ENCODE measurements around the gene GLE1. TPM values are rescaled to one million over a fixed set of nuclear protein-coding genes. Genes with fewer than 3 reads are reported as not detected.

Gene GLE1
- total RNA-seq, 1 donor, result 19.2 TPM

DNA sequence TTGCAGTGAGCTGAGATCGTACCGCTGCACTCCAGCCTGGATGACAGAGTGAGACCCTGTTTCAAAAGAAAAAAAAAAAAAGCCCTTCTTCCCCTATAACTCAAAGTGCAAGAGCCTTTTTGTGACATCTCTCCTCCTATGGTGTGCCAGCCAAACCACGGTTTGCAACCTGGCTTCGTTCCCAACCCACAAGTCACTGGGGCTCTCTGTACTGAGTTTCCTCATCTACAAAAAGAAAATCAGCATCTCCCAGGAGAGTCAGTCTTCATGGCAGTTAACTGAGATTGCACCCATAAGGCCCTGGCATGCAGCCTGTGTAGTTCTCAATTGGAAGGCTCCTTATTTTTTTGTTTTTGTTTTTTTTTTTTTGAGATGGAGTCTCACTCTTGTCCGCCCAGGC lies 34.0 kb upstream of the GLE1 start:
- Histone ChIP-seq H3K4me1 (ENCODE audit: insufficient read depth, low read length) (peaks cover 6% of the 10 kb centered on the region), H4K20me1 (ENCODE audit: insufficient read depth, low read length) (peaks cover 8% of the 10 kb centered on the region), H3K4me2 (ENCODE audit: insufficient read depth, low read length) (peak overlapping the region; percentile 20), H3K27ac (ENCODE audit: low read depth, low read length) (no peak overlapping the region), H3K79me2 (ENCODE audit: insufficient read depth, low read length) (no peaks in the 10 kb centered on the region), H3K27me3 (ENCODE audit: insufficient read depth, low read length) (no peaks in the 10 kb centered on the region), H2AFZ (ENCODE audit: low read length) (no peak overlapping the region), H3K9me3 (ENCODE audit: low read depth, low read length) (no peaks in the 10 kb centered on the region), H3K36me3 (ENCODE audit: insufficient read depth, low read length) (peaks cover 22% of the 10 kb centered on the region), H3K4me3 (ENCODE audit: insufficient read depth, low read length) (no peak overlapping the region)
- TF ChIP-seq, protein P1, sequence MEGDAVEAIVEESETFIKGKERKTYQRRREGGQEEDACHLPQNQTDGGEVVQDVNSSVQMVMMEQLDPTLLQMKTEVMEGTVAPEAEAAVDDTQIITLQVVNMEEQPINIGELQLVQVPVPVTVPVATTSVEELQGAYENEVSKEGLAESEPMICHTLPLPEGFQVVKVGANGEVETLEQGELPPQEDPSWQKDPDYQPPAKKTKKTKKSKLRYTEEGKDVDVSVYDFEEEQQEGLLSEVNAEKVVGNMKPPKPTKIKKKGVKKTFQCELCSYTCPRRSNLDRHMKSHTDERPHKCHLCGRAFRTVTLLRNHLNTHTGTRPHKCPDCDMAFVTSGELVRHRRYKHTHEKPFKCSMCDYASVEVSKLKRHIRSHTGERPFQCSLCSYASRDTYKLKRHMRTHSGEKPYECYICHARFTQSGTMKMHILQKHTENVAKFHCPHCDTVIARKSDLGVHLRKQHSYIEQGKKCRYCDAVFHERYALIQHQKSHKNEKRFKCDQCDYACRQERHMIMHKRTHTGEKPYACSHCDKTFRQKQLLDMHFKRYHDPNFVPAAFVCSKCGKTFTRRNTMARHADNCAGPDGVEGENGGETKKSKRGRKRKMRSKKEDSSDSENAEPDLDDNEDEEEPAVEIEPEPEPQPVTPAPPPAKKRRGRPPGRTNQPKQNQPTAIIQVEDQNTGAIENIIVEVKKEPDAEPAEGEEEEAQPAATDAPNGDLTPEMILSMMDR (IDR thresholded peaks at IDR 0.05; ENCODE audit: extremely low read depth, low read depth, low read length), result no peak
- peak; percentile 88 for DNase-seq (ENCODE audit: insufficient read length, low spot score, missing footprints)

DNA sequence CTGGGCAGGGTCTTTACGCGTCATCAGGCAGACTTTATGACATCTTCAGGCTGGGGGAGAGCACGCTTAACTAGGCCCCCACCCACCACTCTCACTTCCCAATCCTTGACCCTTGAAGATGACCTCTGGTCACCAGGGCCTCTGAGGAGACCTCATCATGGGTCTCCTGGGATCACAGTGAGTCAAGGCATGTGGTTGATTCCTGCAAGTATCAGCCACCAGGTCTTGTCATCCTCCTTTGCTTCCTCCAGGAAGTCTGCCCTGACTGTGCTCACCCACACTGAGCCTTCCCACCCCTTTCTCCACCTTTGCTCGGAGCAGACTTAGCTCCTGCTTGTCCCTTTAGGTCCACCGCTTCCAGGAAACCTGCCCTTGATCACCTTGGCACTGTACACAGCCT lies 31.4 kb upstream of the GLE1 start:
- peaks cover 8% of the 10 kb centered on the region for H4K20me1 ChIP-seq (ENCODE audit: insufficient read depth, low read length)
- no peak overlapping the region for H2AFZ ChIP-seq (ENCODE audit: low read length)
- no peaks in the 10 kb centered on the region for H3K79me2 ChIP-seq (ENCODE audit: insufficient read depth, low read length)
- TF ChIP-seq, protein P1 (IDR thresholded peaks at IDR 0.05; ENCODE audit: extremely low read depth, low read depth, low read length), result no peak
- no peak overlapping the region for H3K4me3 ChIP-seq (ENCODE audit: insufficient read depth, low read length)
- H3K9me3 ChIP-seq (ENCODE audit: low read depth, low read length), result no peaks in the 10 kb centered on the region
- DNase-seq (ENCODE audit: insufficient read length, low spot score, missing footprints), result no peak
- no peak overlapping the region for H3K27ac ChIP-seq (ENCODE audit: low read depth, low read length)
- peaks cover 25% of the 10 kb centered on the region for H3K36me3 ChIP-seq (ENCODE audit: insufficient read depth, low read length)
- H3K27me3 ChIP-seq (ENCODE audit: insufficient read depth, low read length), result no peaks in the 10 kb centered on the region
- peaks cover 6% of the 10 kb centered on the region for H3K4me1 ChIP-seq (ENCODE audit: insufficient read depth, low read length)
- H3K4me2 ChIP-seq (ENCODE audit: insufficient read depth, low read length), result no peak overlapping the region

DNA sequence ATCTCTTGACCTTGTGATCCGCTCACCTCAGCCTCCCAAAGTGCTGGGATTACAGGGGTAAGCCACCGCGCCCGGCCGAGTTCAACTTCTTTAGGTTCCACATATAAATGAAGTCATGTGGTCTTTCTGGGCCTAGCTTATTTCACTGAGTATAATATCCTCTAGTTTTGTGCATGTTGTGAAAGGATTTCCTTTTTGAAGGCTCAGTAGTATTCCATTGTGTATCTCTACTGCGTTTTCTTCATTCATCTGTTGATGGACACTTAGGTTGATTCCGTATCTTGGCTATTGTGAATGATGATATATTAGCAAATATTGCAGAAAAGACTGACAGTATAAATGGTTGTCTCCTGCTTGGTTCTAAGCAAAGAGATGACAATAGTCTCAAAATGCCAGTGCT lies 28.7 kb upstream of the GLE1 start:
- Histone ChIP-seq H3K4me3 (ENCODE audit: insufficient read depth, low read length) (no peak overlapping the region), H4K20me1 (ENCODE audit: insufficient read depth, low read length) (peaks cover 7% of the 10 kb centered on the region), H2AFZ (ENCODE audit: low read length) (no peak overlapping the region), H3K4me2 (ENCODE audit: insufficient read depth, low read length) (no peak overlapping the region), H3K9me3 (ENCODE audit: low read depth, low read length) (no peaks in the 10 kb centered on the region), H3K27me3 (ENCODE audit: insufficient read depth, low read length) (no peaks in the 10 kb centered on the region), H3K79me2 (ENCODE audit: insufficient read depth, low read length) (no peaks in the 10 kb centered on the region), H3K36me3 (ENCODE audit: insufficient read depth, low read length) (peaks cover 35% of the 10 kb centered on the region), H3K27ac (ENCODE audit: low read depth, low read length) (no peak overlapping the region), H3K4me1 (ENCODE audit: insufficient read depth, low read length) (no peaks in the 10 kb centered on the region)
- DNase-seq (ENCODE audit: insufficient read length, low spot score, missing footprints), result no peak
- TF ChIP-seq, protein P1 (IDR thresholded peaks at IDR 0.05; ENCODE audit: extremely low read depth, low read depth, low read length), result no peak

DNA sequence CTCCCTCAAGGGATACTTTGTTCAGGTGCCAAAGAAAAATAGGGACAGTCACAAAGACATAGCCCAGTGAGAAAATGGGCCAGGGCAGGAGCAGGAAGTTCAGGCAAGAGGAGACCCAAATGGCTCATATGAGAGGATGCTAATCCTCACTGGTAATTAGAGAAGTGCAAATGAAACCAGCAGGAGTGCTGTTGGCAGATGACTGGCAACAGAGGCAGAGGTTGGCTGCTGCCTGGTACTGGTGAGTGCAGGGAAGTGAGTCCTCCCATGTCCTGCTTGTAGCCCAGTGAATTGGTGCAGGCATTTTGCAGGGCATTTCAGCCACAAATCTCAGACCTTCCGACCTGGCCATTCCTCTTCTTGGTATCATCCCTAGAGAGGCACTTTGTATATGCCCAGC lies 25.3 kb upstream of the GLE1 start:
- Histone ChIP-seq H3K79me2 (ENCODE audit: insufficient read depth, low read length) (no peaks in the 10 kb centered on the region), H3K4me3 (ENCODE audit: insufficient read depth, low read length) (no peak overlapping the region), H3K27me3 (ENCODE audit: insufficient read depth, low read length) (no peaks in the 10 kb centered on the region), H2AFZ (ENCODE audit: low read length) (no peak overlapping the region), H3K4me1 (ENCODE audit: insufficient read depth, low read length) (no peaks in the 10 kb centered on the region), H3K9me3 (ENCODE audit: low read depth, low read length) (no peaks in the 10 kb centered on the region), H3K27ac (ENCODE audit: low read depth, low read length) (no peak overlapping the region), H3K36me3 (ENCODE audit: insufficient read depth, low read length) (peaks cover 48% of the 10 kb centered on the region), H4K20me1 (ENCODE audit: insufficient read depth, low read length) (no peaks in the 10 kb centered on the region), H3K4me2 (ENCODE audit: insufficient read depth, low read length) (no peak overlapping the region)
- TF ChIP-seq, protein P1 (IDR thresholded peaks at IDR 0.05; ENCODE audit: extremely low read depth, low read depth, low read length), result no peak
- DNase-seq (ENCODE audit: insufficient read length, low spot score, missing footprints), result no peak

Data from osteoblast (primary cell).